Neural progenitor cell (in vitro differentiated cells): Measurements from ENCODE around the gene FOXC2. TPM values are rescaled to one million over a fixed set of nuclear protein-coding genes. Genes with fewer than 3 reads are reported as not detected.

Experiments used
- DNase-seq: peaks from one replicate; pipeline ENCODE4 v3.0.0-alpha.2; 2016; ENCODE audit warnings: low spot score
- H2AFZ ChIP-seq: fragments of 200-600 bp; sonication (generic); replicated peaks from 2 replicates; pipeline ENCODE4 v1.6.1; 2016; ENCODE audit warnings: antibody characterized with exemption
- H3F3A ChIP-seq: fragments of 200-600 bp; sonication (generic); 2 replicates; pipeline ENCODE4 v1.6.1; 2016; ENCODE audit warnings: antibody characterized with exemption, low read depth
- H3K27ac ChIP-seq: fragments of 200-600 bp; sonication (generic); 2 replicates; pipeline ENCODE4 v1.5.1; 2016; ENCODE audit warnings: mild to moderate bottlenecking
- H3K27me3 ChIP-seq: fragments of 200-600 bp; sonication (generic); 2 replicates; pipeline ENCODE4 v1.6.1; 2016; ENCODE audit warnings: mild to moderate bottlenecking, moderate library complexity
- H3K36me3 ChIP-seq: fragments of 200-600 bp; sonication (generic); 2 replicates; pipeline ENCODE4 v1.5.1; 2016
- H3K4me1 ChIP-seq: fragments of 200-600 bp; sonication (generic); 2 replicates; pipeline ENCODE4 v1.6.1; 2016; ENCODE audit warnings: mixed run types
- H3K4me2 ChIP-seq: fragments of 200-600 bp; sonication (generic); 2 replicates; pipeline ENCODE4 v1.6.1; 2016
- H3K4me3 ChIP-seq: fragments of 200-600 bp; sonication (generic); 2 replicates; pipeline ENCODE4 v1.5.1; 2016
- H3K79me2 ChIP-seq: fragments of 200-600 bp; sonication (generic); 2 replicates; pipeline ENCODE4 v1.6.1; 2016; ENCODE audit warnings: low read depth
- H3K9ac ChIP-seq: fragments of 200-600 bp; sonication (generic); 2 replicates; pipeline ENCODE4 v1.6.1; 2016
- H3K9me3 ChIP-seq: fragments of 200-600 bp; sonication (generic); 2 replicates; pipeline ENCODE4 v1.5.1; 2016; ENCODE audit warnings: low read depth
- H4K20me1 ChIP-seq: fragments of 200-600 bp; sonication (generic); 2 replicates; pipeline ENCODE4 v1.6.1; 2016; ENCODE audit warnings: low read depth
- H3K27ac Mint-ChIP-seq: 3 replicates; pipeline ENCODE4 v1.8.0; 2021; ENCODE audit warnings: mixed read lengths
- H3K27me3 Mint-ChIP-seq: 2 replicates; pipeline ENCODE4 v1.8.0; 2022; ENCODE audit warnings: low read depth, mild to moderate bottlenecking, inconsistent platforms, moderate library complexity, mixed read lengths; ENCODE audit not compliant: insufficient read depth
- H3K36me3 Mint-ChIP-seq: 3 replicates; pipeline ENCODE4 v1.8.0; 2021; ENCODE audit warnings: mixed read lengths
- H3K4me1 Mint-ChIP-seq: 3 replicates; pipeline ENCODE4 v1.8.0; 2021; ENCODE audit warnings: mixed read lengths
- H3K4me3 Mint-ChIP-seq: 3 replicates; pipeline ENCODE4 v1.8.0; 2021; ENCODE audit warnings: mild to moderate bottlenecking, moderate library complexity, mixed read lengths
- H3K9me3 Mint-ChIP-seq: 3 replicates; pipeline ENCODE4 v1.8.0; 2020; ENCODE audit warnings: mixed read lengths
- CTCF ChIP-seq: fragments of 200-600 bp; sonication (generic); IDR thresholded peaks from 2 replicates; pipeline ENCODE4 v1.5.1; 2017; ENCODE audit warnings: antibody characterized with exemption, mild to moderate bottlenecking
- EZH2 ChIP-seq: fragments of 200-600 bp; sonication (generic); IDR thresholded peaks from 2 replicates; pipeline ENCODE4 v1.6.1; 2017; ENCODE audit warnings: antibody characterized with exemption, mild to moderate bottlenecking, moderate library complexity
- EZH2phosphoT487 ChIP-seq: fragments of 200-600 bp; sonication (generic); IDR thresholded peaks from 2 replicates; pipeline ENCODE4 v1.6.1; 2017; ENCODE audit warnings: antibody characterized with exemption
- total RNA-seq: library from RNA; depleted of rRNA; stranded (reverse); fragments of >200 nt; gene quantifications from 2 replicates; pipeline ENCODE4 v1.2.3, GENCODE V29; 2015; ENCODE audit warnings: low replicate concordance

Gene FOXC2
- total RNA-seq, 1 donor from 2014 or later: not detected

GRCh38 chr16:86568677-86569623 lies 2.3 kb downstream of the FOXC2 start:
- peak overlapping the region; percentile 26 for H3K4me3 ChIP-seq
- no peak for DNase-seq
- no peaks in the 10 kb centered on the region for H3K9me3 ChIP-seq
- H3K4me2 ChIP-seq: peak overlapping the region; percentile 81
- H3K27ac ChIP-seq: no peak overlapping the region
- peaks cover 21% of the 10 kb centered on the region for H3F3A ChIP-seq
- no peaks in the 10 kb centered on the region for H3K36me3 ChIP-seq
- H3K27me3 ChIP-seq: peaks cover 100% of the 10 kb centered on the region
- Mint-ChIP-seq H3K9me3 (no peaks in the 10 kb centered on the region), H3K27ac (no peak overlapping the region), H3K27me3 (peaks cover 84% of the 10 kb centered on the region), H3K4me3 (peak overlapping the region; percentile 41), H3K4me1 (peaks cover 13% of the 10 kb centered on the region), H3K36me3 (no peaks in the 10 kb centered on the region)
- H3K9ac ChIP-seq: no peak overlapping the region
- TF ChIP-seq EZH2phosphoT487 (peak; percentile 94), CTCF (no peak), EZH2 (peak; percentile 95)
- peaks cover 29% of the 10 kb centered on the region for H3K4me1 ChIP-seq
- peaks cover 56% of the 10 kb centered on the region for H4K20me1 ChIP-seq
- no peaks in the 10 kb centered on the region for H3K79me2 ChIP-seq
- no peak overlapping the region for H2AFZ ChIP-seq

GRCh38 chr16:86569701-86570447 lies 3.2 kb downstream of the FOXC2 start:
- no peak overlapping the region for H3K9ac ChIP-seq
- H3K4me3 ChIP-seq: no peak overlapping the region
- H3K36me3 Mint-ChIP-seq: no peaks in the 10 kb centered on the region
- H3K9me3 Mint-ChIP-seq: no peaks in the 10 kb centered on the region
- H3K9me3 ChIP-seq: no peaks in the 10 kb centered on the region
- peaks cover 100% of the 10 kb centered on the region for H3K27me3 ChIP-seq
- no peak for DNase-seq
- no peak for TF ChIP-seq EZH2phosphoT487
- TF ChIP-seq CTCF: no peak
- no peak for TF ChIP-seq EZH2
- peaks cover 84% of the 10 kb centered on the region for H3K27me3 Mint-ChIP-seq
- peaks cover 21% of the 10 kb centered on the region for H3F3A ChIP-seq
- H3K27ac ChIP-seq: no peak overlapping the region
- H3K27ac Mint-ChIP-seq: no peak overlapping the region
- no peak overlapping the region for H3K4me2 ChIP-seq
- H4K20me1 ChIP-seq: peaks cover 47% of the 10 kb centered on the region
- no peaks in the 10 kb centered on the region for H3K79me2 ChIP-seq
- peaks cover 23% of the 10 kb centered on the region for H3K4me1 ChIP-seq
- H3K36me3 ChIP-seq: no peaks in the 10 kb centered on the region
- H3K4me1 Mint-ChIP-seq: peaks cover 11% of the 10 kb centered on the region
- H3K4me3 Mint-ChIP-seq: no peak overlapping the region
- H2AFZ ChIP-seq: no peak overlapping the region

GRCh38 chr16:86570558-86571529 lies 4.2 kb downstream of the FOXC2 start:
- no peak overlapping the region for H3K4me3 Mint-ChIP-seq
- peaks cover 19% of the 10 kb centered on the region for H3F3A ChIP-seq
- peaks cover 38% of the 10 kb centered on the region for H4K20me1 ChIP-seq
- no peaks in the 10 kb centered on the region for H3K9me3 Mint-ChIP-seq
- no peaks in the 10 kb centered on the region for H3K36me3 ChIP-seq
- H3K4me2 ChIP-seq: peak overlapping the region; percentile 10
- H3K36me3 Mint-ChIP-seq: no peaks in the 10 kb centered on the region
- no peaks in the 10 kb centered on the region for H3K9me3 ChIP-seq
- no peak for DNase-seq
- no peak overlapping the region for H3K27ac Mint-ChIP-seq
- TF ChIP-seq EZH2 (peak; percentile 21), CTCF (no peak), EZH2phosphoT487 (no peak)
- no peaks in the 10 kb centered on the region for H3K79me2 ChIP-seq
- H2AFZ ChIP-seq: no peak overlapping the region
- no peak overlapping the region for H3K4me3 ChIP-seq
- no peak overlapping the region for H3K9ac ChIP-seq
- peaks cover 9% of the 10 kb centered on the region for H3K4me1 Mint-ChIP-seq
- peaks cover 14% of the 10 kb centered on the region for H3K4me1 ChIP-seq
- peaks cover 82% of the 10 kb centered on the region for H3K27me3 Mint-ChIP-seq
- peaks cover 99% of the 10 kb centered on the region for H3K27me3 ChIP-seq
- H3K27ac ChIP-seq: no peak overlapping the region
